HCT116 (cell line): ENCODE measurements around the gene THPO.

Experiments used
- EZH2phosphoT487 ChIP-seq: fragments of 200-600 bp; IDR thresholded peaks from 2 replicates; pipeline ENCODE4 v1.6.1; 2018; ENCODE audit warnings: antibody characterized with exemption, borderline replicate concordance
- POLR2A ChIP-seq: IDR thresholded peaks from 2 replicates; pipeline ENCODE4 v1.7.0; 2011; ENCODE audit warnings: borderline replicate concordance; ENCODE audit not compliant: insufficient read depth, insufficient read length; ENCODE audit errors: extremely low read depth
- POLR2AphosphoS5 ChIP-seq: IDR thresholded peaks from 2 replicates; pipeline ENCODE4 v1.6.1; 2011; ENCODE audit warnings: mild to moderate bottlenecking, low read depth, low read length, moderate library complexity
- SIN3A ChIP-seq: IDR thresholded peaks from 2 replicates; pipeline ENCODE4 v1.6.1; 2012; ENCODE audit warnings: low read depth
- SP1 ChIP-seq: IDR thresholded peaks from 2 replicates; pipeline ENCODE4 v1.6.1; 2012; ENCODE audit warnings: low read depth
- TF ChIP-seq, protein P1 (sequence below), 3 experiments: fragments of 200-600 bp in 1 of 3; sonication (generic) in 1 of 3; IDR thresholded peaks in 2 of 3; conservative IDR thresholded peaks in 1 of 3; 2 replicates each; pipeline ENCODE4 v1.5.1; 2012 to 2017; ENCODE audit warnings: low read depth in 2 of 3, low read length in 2 of 3, antibody characterized with exemption in 1 of 3, borderline replicate concordance in 1 of 3, control low read depth in 1 of 3, mild to moderate bottlenecking in 1 of 3, mixed read lengths in 1 of 3, mixed run types in 1 of 3, moderate library complexity in 1 of 3; ENCODE audit not compliant: insufficient read depth in 1 of 3

DNA sequence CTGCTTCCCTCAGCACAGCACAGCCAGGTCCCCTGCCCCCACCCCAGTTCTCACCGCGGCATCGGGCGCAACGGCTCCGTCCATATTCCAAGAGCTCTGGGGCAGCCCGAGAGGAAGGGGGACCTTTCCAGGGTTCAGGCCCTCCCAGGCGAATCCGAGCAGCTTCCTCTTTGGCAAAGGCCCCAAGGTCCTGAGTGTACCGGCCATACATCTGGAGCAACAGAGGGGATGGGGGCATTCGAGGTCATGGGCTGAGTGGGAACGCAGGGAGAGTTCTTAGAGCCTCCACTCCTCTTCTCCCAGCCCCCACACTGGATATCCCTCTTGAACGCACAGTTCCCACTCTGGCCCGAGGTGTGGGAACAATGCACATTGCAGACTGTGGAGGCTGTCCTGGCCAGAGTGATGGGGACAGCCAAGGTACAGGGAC, 19.1 kb downstream of the THPO start:
- TF ChIP-seq, protein P1, sequence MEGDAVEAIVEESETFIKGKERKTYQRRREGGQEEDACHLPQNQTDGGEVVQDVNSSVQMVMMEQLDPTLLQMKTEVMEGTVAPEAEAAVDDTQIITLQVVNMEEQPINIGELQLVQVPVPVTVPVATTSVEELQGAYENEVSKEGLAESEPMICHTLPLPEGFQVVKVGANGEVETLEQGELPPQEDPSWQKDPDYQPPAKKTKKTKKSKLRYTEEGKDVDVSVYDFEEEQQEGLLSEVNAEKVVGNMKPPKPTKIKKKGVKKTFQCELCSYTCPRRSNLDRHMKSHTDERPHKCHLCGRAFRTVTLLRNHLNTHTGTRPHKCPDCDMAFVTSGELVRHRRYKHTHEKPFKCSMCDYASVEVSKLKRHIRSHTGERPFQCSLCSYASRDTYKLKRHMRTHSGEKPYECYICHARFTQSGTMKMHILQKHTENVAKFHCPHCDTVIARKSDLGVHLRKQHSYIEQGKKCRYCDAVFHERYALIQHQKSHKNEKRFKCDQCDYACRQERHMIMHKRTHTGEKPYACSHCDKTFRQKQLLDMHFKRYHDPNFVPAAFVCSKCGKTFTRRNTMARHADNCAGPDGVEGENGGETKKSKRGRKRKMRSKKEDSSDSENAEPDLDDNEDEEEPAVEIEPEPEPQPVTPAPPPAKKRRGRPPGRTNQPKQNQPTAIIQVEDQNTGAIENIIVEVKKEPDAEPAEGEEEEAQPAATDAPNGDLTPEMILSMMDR (IDR thresholded peaks at IDR 0.05 in 2 of 3, conservative IDR thresholded peaks at IDR 0.05 in 1 of 3; ENCODE audit: borderline replicate concordance in 1 of 3, insufficient read depth in 1 of 3, low read depth in 2 of 3, low read length in 2 of 3), result no peak
- TF ChIP-seq SIN3A (no peak), POLR2A (no peak), EZH2phosphoT487 (no peak), POLR2AphosphoS5 (no peak), SP1 (no peak)
